Karpas-422 (cell line): Measurements from ENCODE around the gene PPP1R9B. TPM values are rescaled to one million over a fixed set of nuclear protein-coding genes. Genes with fewer than 3 reads are reported as not detected.
A peak's percentile ranks its signal among the peaks of the same experiment; 100 is the strongest.

ENCODE experiments used
- DNase-seq: peaks from one replicate; pipeline ENCODE4 v3.0.0-alpha.2; 2015
- H2AFZ ChIP-seq: fragments of 200-600 bp; sonication (generic); 2 replicates; pipeline ENCODE4 v1.6.1; 2014; ENCODE audit warnings: antibody characterized with exemption, low read length, mixed read lengths
- H3K27ac ChIP-seq: fragments of 200-600 bp; sonication (generic); 2 replicates; pipeline ENCODE4 v1.5.1; 2014; ENCODE audit warnings: mild to moderate bottlenecking, low read length, moderate library complexity
- H3K27me3 ChIP-seq: fragments of 200-600 bp; sonication (generic); 2 replicates; pipeline ENCODE4 v1.6.1; 2014; ENCODE audit warnings: low read length, mixed read lengths
- H3K36me3 ChIP-seq: fragments of 200-600 bp; sonication (generic); 2 replicates; pipeline ENCODE4 v1.6.1; 2014; ENCODE audit warnings: low read length, mixed read lengths; ENCODE audit not compliant: insufficient read depth
- H3K4me1 ChIP-seq: fragments of 200-600 bp; sonication (generic); 2 replicates; pipeline ENCODE4 v1.6.1; 2014; ENCODE audit warnings: mild to moderate bottlenecking, low read length, mixed read lengths
- H3K4me2 ChIP-seq: fragments of 200-600 bp; sonication (generic); 2 replicates; pipeline ENCODE4 v1.6.1; 2014; ENCODE audit warnings: low read length, low read depth, mild to moderate bottlenecking; ENCODE audit not compliant: poor library complexity, severe bottlenecking
- H3K4me3 ChIP-seq: fragments of 200-600 bp; sonication (generic); 2 replicates; pipeline ENCODE4 v1.5.1; 2014; ENCODE audit warnings: mild to moderate bottlenecking, antibody characterized with exemption, low read length, mixed read lengths
- H3K79me2 ChIP-seq: fragments of 200-600 bp; sonication (generic); 2 replicates; pipeline ENCODE4 v1.6.1; 2014; ENCODE audit warnings: mild to moderate bottlenecking, low read length, mixed read lengths
- H3K9ac ChIP-seq: fragments of 200-600 bp; sonication (generic); 2 replicates; pipeline ENCODE4 v1.6.0; 2014; ENCODE audit warnings: low read length
- H3K9me2 ChIP-seq: fragments of 200-600 bp; sonication (generic), shearing (Covaris generic); replicated peaks from 2 replicates; pipeline ENCODE4 v1.6.0; 2014; ENCODE audit warnings: mild to moderate bottlenecking, low read length, moderate library complexity; ENCODE audit not compliant: insufficient read depth
- H3K9me3 ChIP-seq: fragments of 300-700, 200-600 bp; sonication (generic); 2 replicates; pipeline ENCODE4 v1.6.1; 2014; ENCODE audit warnings: low read length, mixed read lengths
- H4K20me1 ChIP-seq: fragments of 200-600 bp; sonication (generic); 2 replicates; pipeline ENCODE4 v1.6.1; 2014; ENCODE audit warnings: mild to moderate bottlenecking, antibody characterized with exemption, low read length, low read depth; ENCODE audit not compliant: insufficient read depth
- total RNA-seq: library from RNA; depleted of rRNA; stranded (reverse); fragments of >200 nt; shearing (Covaris generic); gene quantifications from 2 replicates; pipeline ENCODE4 v1.2.3, GENCODE V29; 2014; ENCODE audit warnings: low replicate concordance

Gene PPP1R9B
- total RNA-seq, 1 experiment from 2014 or later = 41.0 TPM

GRCh38 chr17:50172936-50173334 lies 22.5 kb upstream of the PPP1R9B start:
- no peak overlapping the region for H3K27ac ChIP-seq
- no peaks in the 10 kb centered on the region; the same call in 1 of the 2 replicates for H4K20me1 ChIP-seq
- H3K9ac ChIP-seq = no peak overlapping the region
- no peaks in the 10 kb centered on the region for H3K79me2 ChIP-seq
- no peak overlapping the region for H3K4me3 ChIP-seq
- H3K27me3 ChIP-seq = no peaks in the 10 kb centered on the region
- H3K4me2 ChIP-seq = no peak overlapping the region
- no peaks in the 10 kb centered on the region for H3K9me2 ChIP-seq
- peaks cover 5% of the 10 kb centered on the region for H3K4me1 ChIP-seq
- no peak for DNase-seq
- no peaks in the 10 kb centered on the region for H3K36me3 ChIP-seq
- H3K9me3 ChIP-seq = no peaks in the 10 kb centered on the region
- no peak overlapping the region for H2AFZ ChIP-seq

GRCh38 chr17:50172130-50172529 lies 21.7 kb upstream of the PPP1R9B start:
- Histone ChIP-seq H2AFZ (no peak overlapping the region), H3K79me2 (no peaks in the 10 kb centered on the region), H3K9me3 (no peaks in the 10 kb centered on the region), H3K4me1 (peaks cover 13% of the 10 kb centered on the region), H3K9me2 (no peaks in the 10 kb centered on the region), H3K9ac (no peak overlapping the region), H3K27me3 (no peaks in the 10 kb centered on the region), H3K36me3 (no peaks in the 10 kb centered on the region), H3K4me3 (no peak overlapping the region), H3K27ac (no peak overlapping the region), H3K4me2 (no peak overlapping the region), H4K20me1 (no peaks in the 10 kb centered on the region; the same call in 1 of the 2 replicates)
- no peak for DNase-seq

DNA sequence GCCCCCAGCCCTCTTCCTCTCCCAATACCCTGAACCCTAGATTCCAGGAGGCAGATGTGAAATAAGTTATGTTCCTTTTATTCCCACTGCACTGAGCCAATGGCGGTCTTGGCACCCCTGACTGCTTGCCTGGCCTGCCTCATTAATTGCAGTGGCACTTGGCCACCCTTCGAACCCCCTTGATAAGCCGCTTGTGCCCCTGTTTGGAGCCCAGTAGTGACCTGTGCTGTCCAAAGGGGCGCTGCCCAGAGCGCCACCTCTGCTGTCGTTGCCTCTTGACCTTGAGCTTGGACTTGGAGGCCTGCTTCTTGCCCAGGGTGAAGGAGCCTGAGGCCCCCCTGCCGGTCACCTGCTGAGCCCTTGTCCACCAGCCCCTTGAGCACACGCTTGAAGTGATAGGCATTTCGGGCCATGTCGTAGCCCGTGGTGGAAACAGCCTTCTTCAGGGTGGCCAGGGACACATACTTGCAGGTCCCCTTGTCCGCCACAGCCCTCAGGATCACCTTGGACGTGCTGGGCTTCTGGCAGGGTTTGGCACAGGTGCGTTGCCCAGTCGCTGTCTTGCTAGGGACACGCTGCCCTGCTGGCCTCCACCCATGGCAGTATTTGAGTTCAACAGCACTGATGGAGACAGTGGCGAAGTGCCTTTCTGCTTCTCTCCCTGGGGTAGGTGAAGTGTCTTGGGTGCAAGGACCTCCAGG lies 21.0 kb upstream of the PPP1R9B start:
- H3K9me3 ChIP-seq = no peaks in the 10 kb centered on the region
- H3K36me3 ChIP-seq = no peaks in the 10 kb centered on the region
- H3K9me2 ChIP-seq = no peaks in the 10 kb centered on the region
- H4K20me1 ChIP-seq = no peaks in the 10 kb centered on the region; the same call in 1 of the 2 replicates
- H3K27me3 ChIP-seq = no peaks in the 10 kb centered on the region
- peaks cover 14% of the 10 kb centered on the region for H3K4me1 ChIP-seq
- H3K9ac ChIP-seq = no peak overlapping the region
- H3K27ac ChIP-seq = no peak overlapping the region
- no peak overlapping the region for H3K4me3 ChIP-seq
- no peak for DNase-seq
- H2AFZ ChIP-seq = no peak overlapping the region
- H3K79me2 ChIP-seq = no peaks in the 10 kb centered on the region
- no peak overlapping the region for H3K4me2 ChIP-seq

- H3K9me2 ChIP-seq = no peaks in the 10 kb centered on the region
- no peak overlapping the region for H2AFZ ChIP-seq
- no peak for DNase-seq
- no peaks in the 10 kb centered on the region for H3K27me3 ChIP-seq
- no peak overlapping the region for H3K4me3 ChIP-seq
- H3K27ac ChIP-seq = no peak overlapping the region
- no peaks in the 10 kb centered on the region for H3K79me2 ChIP-seq
- no peak overlapping the region for H3K9ac ChIP-seq
- H4K20me1 ChIP-seq = no peaks in the 10 kb centered on the region; the same call in 1 of the 2 replicates
- H3K4me2 ChIP-seq = no peak overlapping the region
- H3K9me3 ChIP-seq = no peaks in the 10 kb centered on the region
- H3K4me1 ChIP-seq = peaks cover 14% of the 10 kb centered on the region
- no peaks in the 10 kb centered on the region for H3K36me3 ChIP-seq
Measured at GRCh38 chr17:50170662-50171370, 20.3 kb upstream of the PPP1R9B start.

DNA sequence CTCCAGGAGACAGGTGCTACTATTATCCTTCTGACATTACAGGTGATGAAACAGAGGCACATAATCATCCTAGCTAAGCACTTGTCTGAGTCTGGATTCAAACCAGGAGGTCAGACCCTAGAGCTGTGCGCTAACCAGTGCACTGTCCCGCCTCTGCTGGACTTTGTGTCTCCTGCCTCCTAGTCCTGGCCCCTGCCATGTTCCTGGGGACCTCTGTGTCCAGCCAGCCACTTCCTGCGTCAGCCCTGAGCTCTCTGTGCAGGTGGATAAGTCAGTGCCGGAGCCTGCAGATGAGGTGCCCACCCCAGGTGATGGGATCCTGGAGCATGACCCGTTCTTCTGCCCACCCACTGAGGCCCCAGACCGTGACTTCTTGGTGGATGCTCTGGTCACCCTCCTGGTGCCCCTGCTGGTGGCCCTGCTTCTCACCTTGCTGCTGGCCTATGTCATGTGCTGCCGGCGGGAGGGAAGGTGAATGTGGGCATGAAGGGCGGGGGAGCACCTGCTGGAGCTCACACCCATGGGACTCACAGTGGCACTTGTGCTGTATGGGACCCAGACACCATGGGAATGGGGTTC lies 19.5 kb upstream of the PPP1R9B start:
- H3K9me3 ChIP-seq = no peaks in the 10 kb centered on the region
- no peaks in the 10 kb centered on the region for H3K79me2 ChIP-seq
- peaks cover 14% of the 10 kb centered on the region for H3K4me1 ChIP-seq
- H3K9ac ChIP-seq = no peak overlapping the region
- H3K36me3 ChIP-seq = no peaks in the 10 kb centered on the region
- H4K20me1 ChIP-seq = no peaks in the 10 kb centered on the region; the same call in 1 of the 2 replicates
- H3K27me3 ChIP-seq = no peaks in the 10 kb centered on the region
- H3K27ac ChIP-seq = no peak overlapping the region
- H2AFZ ChIP-seq = no peak overlapping the region
- DNase-seq = no peak
- no peak overlapping the region for H3K4me2 ChIP-seq
- H3K9me2 ChIP-seq = no peaks in the 10 kb centered on the region
- H3K4me3 ChIP-seq = no peak overlapping the region

DNA sequence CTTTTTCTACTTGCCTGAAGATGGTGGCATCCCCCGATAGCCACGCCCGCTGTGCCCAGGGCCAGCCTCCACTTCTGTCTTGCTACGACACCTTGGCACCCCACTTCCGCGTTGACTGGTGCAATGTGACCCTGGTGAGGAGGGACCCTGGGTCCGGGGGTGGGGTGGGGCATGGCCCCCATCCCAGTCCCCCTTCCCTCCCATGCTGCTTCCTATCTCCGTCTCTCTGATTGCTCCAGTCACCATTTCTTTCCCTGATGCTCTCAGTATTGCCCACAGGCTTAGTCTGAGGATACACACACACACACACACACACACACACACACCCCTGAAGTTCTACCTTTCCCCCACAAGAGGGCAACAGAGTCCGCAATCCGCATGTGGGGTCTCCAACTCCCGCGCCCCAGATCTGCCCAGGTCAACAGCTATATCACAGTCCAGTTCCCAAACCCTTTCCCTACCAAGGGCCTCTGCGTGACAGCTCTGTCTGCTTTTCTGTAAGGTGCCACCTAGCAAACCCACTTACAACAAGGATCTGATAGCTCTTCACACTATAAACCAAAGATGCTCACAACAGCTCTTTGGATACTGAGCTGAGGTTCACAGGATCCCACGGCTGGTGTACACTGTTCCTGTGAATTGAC lies 18.8 kb upstream of the PPP1R9B start:
- no peak overlapping the region for H3K9ac ChIP-seq

DNA sequence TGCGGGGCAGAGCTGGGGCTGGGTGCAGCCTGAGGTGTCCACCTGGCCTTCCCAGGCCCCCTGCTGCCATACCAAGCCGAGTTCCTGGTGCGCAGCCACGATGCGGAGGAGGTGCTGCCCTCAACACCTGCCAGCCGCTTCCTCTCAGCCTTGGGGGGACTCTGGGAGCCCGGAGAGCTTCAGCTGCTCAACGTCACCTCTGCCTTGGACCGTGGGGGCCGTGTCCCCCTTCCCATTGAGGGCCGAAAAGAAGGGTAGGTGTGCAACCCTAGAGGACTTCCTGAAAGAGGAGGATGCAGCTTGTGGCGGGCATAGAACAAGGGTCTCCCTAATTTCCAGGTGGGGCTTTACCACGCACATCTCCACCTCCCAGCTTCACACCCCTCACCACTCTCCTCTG lies 17.8 kb upstream of the PPP1R9B start:
- H3K4me1 ChIP-seq = peaks cover 22% of the 10 kb centered on the region
- no peaks in the 10 kb centered on the region for H3K36me3 ChIP-seq
- H3K79me2 ChIP-seq = no peaks in the 10 kb centered on the region
- no peak overlapping the region for H3K9ac ChIP-seq
- no peak overlapping the region for H3K4me3 ChIP-seq
- H2AFZ ChIP-seq = no peak overlapping the region
- DNase-seq = no peak
- H4K20me1 ChIP-seq = no peaks in the 10 kb centered on the region; the same call in 1 of the 2 replicates
- H3K27me3 ChIP-seq = no peaks in the 10 kb centered on the region
- H3K27ac ChIP-seq = no peak overlapping the region
- H3K9me2 ChIP-seq = no peaks in the 10 kb centered on the region
- no peak overlapping the region for H3K4me2 ChIP-seq
- H3K9me3 ChIP-seq = no peaks in the 10 kb centered on the region

More for the DNA sequence above, 18.8 kb upstream of the PPP1R9B start:
- Histone ChIP-seq H4K20me1 (no peaks in the 10 kb centered on the region; the same call in 1 of the 2 replicates), H3K4me1 (peaks cover 15% of the 10 kb centered on the region), H3K9me3 (no peaks in the 10 kb centered on the region), H3K4me2 (no peak overlapping the region), H3K9me2 (no peaks in the 10 kb centered on the region), H3K27me3 (no peaks in the 10 kb centered on the region), H3K4me3 (no peak overlapping the region), H3K27ac (no peak overlapping the region), H3K36me3 (no peaks in the 10 kb centered on the region), H2AFZ (no peak overlapping the region), H3K79me2 (no peaks in the 10 kb centered on the region)
- peak; percentile 91 for DNase-seq

DNA sequence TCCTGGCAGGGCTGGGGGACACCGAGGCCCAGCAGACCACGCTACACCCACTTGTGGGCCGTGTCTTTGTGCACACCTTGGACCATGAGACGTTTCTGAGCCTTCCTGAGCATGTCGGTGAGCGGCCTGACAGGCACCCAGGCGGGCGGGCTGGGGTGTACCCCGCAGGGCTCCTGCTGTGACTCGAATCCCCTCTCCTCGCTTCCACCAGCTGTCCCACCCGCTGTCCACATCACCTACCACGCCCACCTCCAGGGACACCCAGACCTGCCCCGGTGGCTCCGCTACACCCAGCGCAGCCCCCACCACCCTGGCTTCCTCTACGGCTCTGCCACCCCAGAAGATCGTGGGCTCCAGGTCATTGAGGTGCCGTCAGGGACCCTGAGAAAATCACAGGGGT lies 16.9 kb upstream of the PPP1R9B start:
- Histone ChIP-seq H3K27ac (no peak overlapping the region), H3K9ac (no peak overlapping the region), H2AFZ (no peak overlapping the region), H3K4me3 (no peak overlapping the region), H3K4me1 (peaks cover 22% of the 10 kb centered on the region), H4K20me1 (no peaks in the 10 kb centered on the region; the same call in 1 of the 2 replicates), H3K27me3 (no peaks in the 10 kb centered on the region), H3K4me2 (peak overlapping the region; percentile 55), H3K9me2 (no peaks in the 10 kb centered on the region), H3K9me3 (no peaks in the 10 kb centered on the region), H3K36me3 (no peaks in the 10 kb centered on the region), H3K79me2 (no peaks in the 10 kb centered on the region)
- no peak for DNase-seq
